Neural cell (in vitro differentiated cells): ENCODE data around the gene SLC22A3. TPM values are rescaled to one million over a fixed set of nuclear protein-coding genes. Genes with fewer than 3 reads are reported as not detected.

Source experiments
- H2AFZ ChIP-seq: fragments of 200-600, 300-800 bp; sonication (generic), shearing (Covaris generic); 2 replicates; pipeline ENCODE4 v1.6.0; 2014; ENCODE audit warnings: low read depth, mild to moderate bottlenecking, antibody characterized with exemption, low read length, moderate library complexity
- H3F3A ChIP-seq: fragments of 200-600 bp; shearing (Covaris generic); 2 replicates; pipeline ENCODE4 v1.6.1; 2016; ENCODE audit warnings: mild to moderate bottlenecking, moderate library complexity, mixed read lengths, antibody characterized with exemption, low read length; ENCODE audit not compliant: insufficient read depth, poor library complexity, severe bottlenecking
- H3K27ac ChIP-seq: fragments of 200-600, 300-800 bp; sonication (generic), shearing (Covaris generic); 2 replicates; pipeline ENCODE4 v1.5.1; 2014; ENCODE audit warnings: mild to moderate bottlenecking, low read length, moderate library complexity
- H3K27me3 ChIP-seq: fragments of 300-800, 200-600 bp; sonication (generic), shearing (Covaris generic); 2 replicates; pipeline ENCODE4 v1.6.0; 2014; ENCODE audit warnings: mild to moderate bottlenecking, low read depth, low read length, moderate library complexity; ENCODE audit not compliant: insufficient read depth
- H3K36me3 ChIP-seq: fragments of 300-800, 200-600 bp; sonication (generic), shearing (Covaris generic); 2 replicates; pipeline ENCODE4 v1.5.1; 2014; ENCODE audit warnings: mild to moderate bottlenecking, antibody characterized with exemption, low read length, moderate library complexity; ENCODE audit not compliant: insufficient read depth
- H3K4me2 ChIP-seq: fragments of 300-800, 200-600 bp; sonication (generic), shearing (Covaris generic); 2 replicates; pipeline ENCODE4 v1.6.0; 2014; ENCODE audit warnings: mild to moderate bottlenecking, low read length
- H3K4me3 ChIP-seq: fragments of 300-800, 200-600 bp; sonication (generic), shearing (Covaris generic); 2 replicates; pipeline ENCODE4 v1.5.1; 2014; ENCODE audit warnings: mild to moderate bottlenecking, low read length, moderate library complexity
- H3K79me2 ChIP-seq: fragments of 200-600 bp; shearing (Covaris generic); replicated peaks from 2 replicates; pipeline ENCODE4 v1.6.0; 2014; ENCODE audit warnings: mild to moderate bottlenecking, low read length, moderate library complexity; ENCODE audit not compliant: insufficient read depth
- H3K9ac ChIP-seq: fragments of 300-800, 200-600 bp; sonication (generic), shearing (Covaris generic); 2 replicates; pipeline ENCODE4 v1.6.1; 2016; ENCODE audit warnings: mild to moderate bottlenecking, low read length, mixed read lengths
- H3K9me2 ChIP-seq: fragments of 200-600 bp; shearing (Covaris generic); 2 replicates; pipeline ENCODE4 v1.6.1; 2016; ENCODE audit warnings: mild to moderate bottlenecking, low read length, mixed read lengths; ENCODE audit not compliant: insufficient read depth
- H3K9me3 ChIP-seq: fragments of 200-600, 300-800 bp; sonication (generic), shearing (Covaris generic); 2 replicates; pipeline ENCODE4 v1.6.1; 2016; ENCODE audit warnings: mild to moderate bottlenecking, mixed run types, low read length, moderate library complexity, mixed read lengths
- H4K20me1 ChIP-seq: fragments of 200-600 bp; shearing (Covaris generic); 2 replicates; pipeline ENCODE4 v1.6.1; 2016; ENCODE audit warnings: mild to moderate bottlenecking, mixed run types; ENCODE audit not compliant: insufficient read depth
- EP300 ChIP-seq: fragments of 450-650 bp; conservative IDR thresholded peaks from 2 replicates; pipeline ENCODE4 v1.6.1; 2014; ENCODE audit warnings: antibody characterized with exemption, mild to moderate bottlenecking, moderate library complexity; ENCODE audit not compliant: poor library complexity, severe bottlenecking
- EZH2 ChIP-seq: fragments of 200-600, 300-800 bp; shearing (Covaris generic), sonication (generic); IDR thresholded peaks from 2 replicates; pipeline ENCODE4 v1.6.1; 2014; ENCODE audit warnings: antibody characterized with exemption, low read length, borderline replicate concordance, mild to moderate bottlenecking; ENCODE audit not compliant: insufficient read depth, poor library complexity, severe bottlenecking
- MXI1 ChIP-seq: fragments of 450-650 bp; conservative IDR thresholded peaks from 2 replicates; pipeline ENCODE4 v1.6.1; 2014; ENCODE audit warnings: antibody characterized with exemption, mild to moderate bottlenecking; ENCODE audit not compliant: poor library complexity, severe bottlenecking
- POLR2AphosphoS5 ChIP-seq: IDR thresholded peaks from 2 replicates; pipeline ENCODE4 v1.6.1; 2012
- RAD21 ChIP-seq: fragments of 450-650 bp; conservative IDR thresholded peaks from 2 replicates; pipeline ENCODE4 v1.6.1; 2014; ENCODE audit warnings: antibody characterized with exemption, mild to moderate bottlenecking, moderate library complexity
- SMC3 ChIP-seq: fragments of 450-650 bp; conservative IDR thresholded peaks from 2 replicates; pipeline ENCODE4 v1.6.1; 2014; ENCODE audit warnings: antibody characterized with exemption, mild to moderate bottlenecking, moderate library complexity; ENCODE audit not compliant: poor library complexity
- TAF1 ChIP-seq: IDR thresholded peaks from 2 replicates; pipeline ENCODE4 v1.6.1; 2012; ENCODE audit warnings: low read depth
- polyA plus RNA-seq: library from polyadenylated mRNA; depleted of rRNA; stranded (reverse); fragments of >200 nt; gene quantifications from 2 replicates; pipeline ENCODE4 v1.2.3, GENCODE V29; 2014
- TF ChIP-seq, protein P1 (sequence below): IDR thresholded peaks from 2 replicates; pipeline ENCODE4 v1.6.1; 2012; ENCODE audit warnings: borderline replicate concordance
- TF ChIP-seq, protein P2 (sequence below): fragments of 450-650 bp; IDR thresholded peaks from 2 replicates; pipeline ENCODE4 v1.5.1; 2014; ENCODE audit warnings: antibody characterized with exemption, mild to moderate bottlenecking, moderate library complexity; ENCODE audit not compliant: poor library complexity, severe bottlenecking

The SLC22A3 gene
- polyA plus RNA-seq, 1 donor from 2014 or later, result not detected

DNA sequence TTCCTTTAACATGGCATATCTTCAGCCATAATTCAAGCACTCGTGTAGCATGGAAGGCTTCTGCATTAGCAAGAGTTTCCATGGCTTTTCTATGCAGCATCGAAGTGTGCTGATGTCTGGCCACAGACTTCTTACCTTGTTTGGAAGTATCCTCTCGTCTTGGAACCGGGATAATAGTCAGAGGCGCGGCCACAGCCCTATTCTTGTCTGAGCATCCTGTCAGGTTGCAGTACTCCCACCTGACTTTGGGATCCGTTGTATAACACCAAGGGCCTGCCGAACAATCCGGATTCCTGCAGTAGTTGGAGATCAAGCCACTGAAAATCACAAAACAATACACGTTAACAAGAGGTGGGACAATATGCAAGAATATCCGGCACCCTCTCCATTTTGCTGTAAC is 138.9 kb downstream of the SLC22A3 start:
- H3K4me3 ChIP-seq, result no peak overlapping the region
- no peaks in the 10 kb centered on the region for H3K9me3 ChIP-seq
- no peaks in the 10 kb centered on the region for H3K79me2 ChIP-seq
- H3K9ac ChIP-seq, result no peak overlapping the region
- H2AFZ ChIP-seq, result no peak overlapping the region
- no peaks in the 10 kb centered on the region for H3K9me2 ChIP-seq
- H4K20me1 ChIP-seq, result no peaks in the 10 kb centered on the region
- no peaks in the 10 kb centered on the region for H3F3A ChIP-seq
- H3K27ac ChIP-seq, result no peak overlapping the region
- no peaks in the 10 kb centered on the region for H3K36me3 ChIP-seq
- no peaks in the 10 kb centered on the region for H3K27me3 ChIP-seq
- H3K4me2 ChIP-seq, result no peak overlapping the region
- TF ChIP-seq SMC3 (no peak), RAD21 (no peak), TAF1 (no peak), EZH2 (no peak), POLR2AphosphoS5 (no peak), MXI1 (no peak), EP300 (no peak)
- TF ChIP-seq, protein P1, sequence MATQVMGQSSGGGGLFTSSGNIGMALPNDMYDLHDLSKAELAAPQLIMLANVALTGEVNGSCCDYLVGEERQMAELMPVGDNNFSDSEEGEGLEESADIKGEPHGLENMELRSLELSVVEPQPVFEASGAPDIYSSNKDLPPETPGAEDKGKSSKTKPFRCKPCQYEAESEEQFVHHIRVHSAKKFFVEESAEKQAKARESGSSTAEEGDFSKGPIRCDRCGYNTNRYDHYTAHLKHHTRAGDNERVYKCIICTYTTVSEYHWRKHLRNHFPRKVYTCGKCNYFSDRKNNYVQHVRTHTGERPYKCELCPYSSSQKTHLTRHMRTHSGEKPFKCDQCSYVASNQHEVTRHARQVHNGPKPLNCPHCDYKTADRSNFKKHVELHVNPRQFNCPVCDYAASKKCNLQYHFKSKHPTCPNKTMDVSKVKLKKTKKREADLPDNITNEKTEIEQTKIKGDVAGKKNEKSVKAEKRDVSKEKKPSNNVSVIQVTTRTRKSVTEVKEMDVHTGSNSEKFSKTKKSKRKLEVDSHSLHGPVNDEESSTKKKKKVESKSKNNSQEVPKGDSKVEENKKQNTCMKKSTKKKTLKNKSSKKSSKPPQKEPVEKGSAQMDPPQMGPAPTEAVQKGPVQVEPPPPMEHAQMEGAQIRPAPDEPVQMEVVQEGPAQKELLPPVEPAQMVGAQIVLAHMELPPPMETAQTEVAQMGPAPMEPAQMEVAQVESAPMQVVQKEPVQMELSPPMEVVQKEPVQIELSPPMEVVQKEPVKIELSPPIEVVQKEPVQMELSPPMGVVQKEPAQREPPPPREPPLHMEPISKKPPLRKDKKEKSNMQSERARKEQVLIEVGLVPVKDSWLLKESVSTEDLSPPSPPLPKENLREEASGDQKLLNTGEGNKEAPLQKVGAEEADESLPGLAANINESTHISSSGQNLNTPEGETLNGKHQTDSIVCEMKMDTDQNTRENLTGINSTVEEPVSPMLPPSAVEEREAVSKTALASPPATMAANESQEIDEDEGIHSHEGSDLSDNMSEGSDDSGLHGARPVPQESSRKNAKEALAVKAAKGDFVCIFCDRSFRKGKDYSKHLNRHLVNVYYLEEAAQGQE, result no peak
- TF ChIP-seq, protein P2, sequence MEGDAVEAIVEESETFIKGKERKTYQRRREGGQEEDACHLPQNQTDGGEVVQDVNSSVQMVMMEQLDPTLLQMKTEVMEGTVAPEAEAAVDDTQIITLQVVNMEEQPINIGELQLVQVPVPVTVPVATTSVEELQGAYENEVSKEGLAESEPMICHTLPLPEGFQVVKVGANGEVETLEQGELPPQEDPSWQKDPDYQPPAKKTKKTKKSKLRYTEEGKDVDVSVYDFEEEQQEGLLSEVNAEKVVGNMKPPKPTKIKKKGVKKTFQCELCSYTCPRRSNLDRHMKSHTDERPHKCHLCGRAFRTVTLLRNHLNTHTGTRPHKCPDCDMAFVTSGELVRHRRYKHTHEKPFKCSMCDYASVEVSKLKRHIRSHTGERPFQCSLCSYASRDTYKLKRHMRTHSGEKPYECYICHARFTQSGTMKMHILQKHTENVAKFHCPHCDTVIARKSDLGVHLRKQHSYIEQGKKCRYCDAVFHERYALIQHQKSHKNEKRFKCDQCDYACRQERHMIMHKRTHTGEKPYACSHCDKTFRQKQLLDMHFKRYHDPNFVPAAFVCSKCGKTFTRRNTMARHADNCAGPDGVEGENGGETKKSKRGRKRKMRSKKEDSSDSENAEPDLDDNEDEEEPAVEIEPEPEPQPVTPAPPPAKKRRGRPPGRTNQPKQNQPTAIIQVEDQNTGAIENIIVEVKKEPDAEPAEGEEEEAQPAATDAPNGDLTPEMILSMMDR, result no peak

DNA sequence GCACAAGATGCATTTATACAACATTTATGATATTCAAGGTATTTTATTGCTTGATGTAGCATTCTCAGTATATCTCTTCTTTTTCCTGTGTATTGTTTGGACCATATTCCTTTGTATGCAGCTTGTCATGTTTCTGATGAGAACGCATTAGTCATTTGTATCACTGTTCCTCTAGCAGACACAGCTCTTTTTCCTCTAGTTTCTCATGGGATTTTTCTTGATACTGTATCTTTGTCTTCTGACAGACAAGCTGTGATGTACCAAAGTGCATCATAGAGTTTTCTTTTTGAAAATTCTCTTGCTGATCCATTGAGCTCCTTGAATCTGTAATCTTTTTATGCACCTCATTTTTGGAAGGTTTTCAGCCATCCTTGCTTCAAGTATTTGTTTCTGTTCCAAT is 140.9 kb downstream of the SLC22A3 start:
- Histone ChIP-seq H3K9me2 (no peaks in the 10 kb centered on the region), H3F3A (no peaks in the 10 kb centered on the region), H3K9ac (peak overlapping the region; percentile 52), H3K4me3 (peak overlapping the region; percentile 25), H2AFZ (no peak overlapping the region), H3K27me3 (no peaks in the 10 kb centered on the region), H3K9me3 (no peaks in the 10 kb centered on the region), H3K36me3 (no peaks in the 10 kb centered on the region), H3K4me2 (no peak overlapping the region), H3K27ac (peak overlapping the region; percentile 74), H4K20me1 (no peaks in the 10 kb centered on the region), H3K79me2 (no peaks in the 10 kb centered on the region)
- TF ChIP-seq POLR2AphosphoS5 (peak; percentile 41), MXI1 (no peak), EP300 (peak; percentile 46)

DNA sequence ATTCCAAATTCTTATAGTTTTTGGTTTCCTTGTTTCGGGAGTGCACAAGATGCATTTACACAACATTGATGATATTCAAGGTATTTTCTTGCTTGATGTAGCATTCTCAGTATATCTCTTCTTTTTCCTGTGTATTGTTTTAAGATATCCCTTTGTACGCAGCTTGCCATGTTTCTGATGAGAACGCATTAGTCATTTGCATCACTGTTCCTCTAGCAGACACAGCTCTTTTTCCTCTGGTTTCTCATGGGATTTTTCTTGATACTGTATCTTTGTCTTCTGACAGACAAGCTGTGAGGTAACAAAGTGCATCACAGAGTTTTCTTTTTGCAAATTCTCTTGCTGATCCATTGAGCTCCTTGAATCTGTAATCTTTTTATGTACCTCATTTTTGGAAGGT is 146.4 kb downstream of the SLC22A3 start:
- Histone ChIP-seq H4K20me1 (no peaks in the 10 kb centered on the region), H3K9me2 (no peaks in the 10 kb centered on the region), H3K4me2 (no peak overlapping the region), H3K9me3 (no peaks in the 10 kb centered on the region), H3K27me3 (no peaks in the 10 kb centered on the region), H3K79me2 (no peaks in the 10 kb centered on the region), H3K36me3 (no peaks in the 10 kb centered on the region), H3K4me3 (no peak overlapping the region), H3K27ac (peak overlapping the region; percentile 71), H3F3A (no peaks in the 10 kb centered on the region), H2AFZ (no peak overlapping the region), H3K9ac (peak overlapping the region; percentile 4)
- no peak for TF ChIP-seq RAD21
- no peak for TF ChIP-seq SMC3
- TF ChIP-seq, protein P1, result peak; percentile 33
